C4-2B (cell line): ENCODE measurements around the gene LYG2.

Source experiments
- ZFX ChIP-seq: fragments of 450-650 bp; IDR thresholded peaks from 2 replicates; pipeline ENCODE4 v1.6.1; 2017
- TF ChIP-seq, protein P1 (sequence below): fragments of 450-650 bp; conservative IDR thresholded peaks from 2 replicates; pipeline ENCODE4 v1.5.1; 2017; ENCODE audit warnings: mild to moderate bottlenecking

DNA sequence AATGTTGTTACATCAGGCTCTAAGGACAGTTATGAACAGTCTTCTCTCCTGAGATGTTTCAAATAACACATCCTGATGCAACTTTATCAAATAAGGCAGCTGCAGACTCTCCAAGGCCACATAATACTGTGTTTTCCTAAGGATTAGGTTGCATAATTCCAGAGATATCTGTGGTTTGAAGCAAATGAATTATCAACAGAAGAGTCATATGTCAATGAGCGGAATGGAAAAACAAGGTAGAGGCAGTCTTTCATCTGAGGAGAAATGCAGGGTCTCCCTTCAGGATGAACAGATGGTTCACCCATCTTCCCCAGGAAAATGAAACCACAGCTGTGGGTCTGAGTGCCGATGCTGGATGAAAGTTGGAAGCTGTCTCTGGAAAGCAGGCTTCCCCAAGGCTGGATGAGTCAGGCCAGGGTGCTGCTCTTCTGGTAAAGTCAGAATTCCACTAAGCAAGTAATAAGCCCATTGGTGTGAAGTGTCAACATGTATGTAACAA, 23.4 kb upstream of the LYG2 start:
- TF ChIP-seq, protein P1, sequence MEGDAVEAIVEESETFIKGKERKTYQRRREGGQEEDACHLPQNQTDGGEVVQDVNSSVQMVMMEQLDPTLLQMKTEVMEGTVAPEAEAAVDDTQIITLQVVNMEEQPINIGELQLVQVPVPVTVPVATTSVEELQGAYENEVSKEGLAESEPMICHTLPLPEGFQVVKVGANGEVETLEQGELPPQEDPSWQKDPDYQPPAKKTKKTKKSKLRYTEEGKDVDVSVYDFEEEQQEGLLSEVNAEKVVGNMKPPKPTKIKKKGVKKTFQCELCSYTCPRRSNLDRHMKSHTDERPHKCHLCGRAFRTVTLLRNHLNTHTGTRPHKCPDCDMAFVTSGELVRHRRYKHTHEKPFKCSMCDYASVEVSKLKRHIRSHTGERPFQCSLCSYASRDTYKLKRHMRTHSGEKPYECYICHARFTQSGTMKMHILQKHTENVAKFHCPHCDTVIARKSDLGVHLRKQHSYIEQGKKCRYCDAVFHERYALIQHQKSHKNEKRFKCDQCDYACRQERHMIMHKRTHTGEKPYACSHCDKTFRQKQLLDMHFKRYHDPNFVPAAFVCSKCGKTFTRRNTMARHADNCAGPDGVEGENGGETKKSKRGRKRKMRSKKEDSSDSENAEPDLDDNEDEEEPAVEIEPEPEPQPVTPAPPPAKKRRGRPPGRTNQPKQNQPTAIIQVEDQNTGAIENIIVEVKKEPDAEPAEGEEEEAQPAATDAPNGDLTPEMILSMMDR = no peak
- TF ChIP-seq ZFX = no peak
